Right atrium auricular region (tissue), 2 donors: ENCODE results near the gene RNF10. TPM values are rescaled to one million over a fixed set of nuclear protein-coding genes. Genes with fewer than 3 reads are reported as not detected.

Source experiments
- DNase-seq: peaks from one replicate; pipeline ENCODE4 v3.0.0-alpha.2; 2019; ENCODE audit warnings: low spot score
- H3K27ac ChIP-seq, 2 donors: fragments of 200-600 bp; sonication (generic); 1 replicate in 1 of 2; 2 replicates in 1 of 2; pipeline ENCODE4 v1.5.1; 2016 to 2019
- H3K27me3 ChIP-seq, 2 donors: fragments of 200-600 bp; sonication (generic); one replicate each; pipeline versions ENCODE4 v1.5.1 to v1.6.0; 2017 to 2019
- H3K36me3 ChIP-seq: fragments of 200-600 bp; sonication (generic); one replicate; pipeline ENCODE4 v1.5.1; 2016
- H3K4me1 ChIP-seq, 2 donors: fragments of 200-600 bp; sonication (generic); one replicate each; pipeline versions ENCODE4 v1.5.1 to v1.6.0; 2017 to 2019
- H3K4me3 ChIP-seq, 2 donors: fragments of 200-600 bp; sonication (generic); 1 replicate in 1 of 2; 2 replicates in 1 of 2; pipeline ENCODE4 v1.5.1; 2017 to 2019; ENCODE audit warnings: mild to moderate bottlenecking in 1 of 2, moderate library complexity in 1 of 2
- H3K9me3 ChIP-seq, 2 donors: fragments of 200-600 bp; sonication (generic); one replicate each; pipeline ENCODE4 v1.5.1; 2019
- CTCF ChIP-seq, 2 donors: fragments of 200-600 bp; sonication (generic); IDR thresholded peaks; one replicate each; pipeline ENCODE4 v1.5.1; 2019; ENCODE audit warnings: antibody characterized with exemption in 2 of 2
- total RNA-seq, 2 donors: library from RNA; depleted of rRNA; stranded (reverse); fragments of >200 nt; gene quantifications; one replicate each; pipeline ENCODE4 v1.1.0, GENCODE V29; 2016

Gene RNF10
- total RNA-seq, 2 donors from 2014 or later, result 166 to 168 TPM

- Histone ChIP-seq H3K36me3 (peaks cover 5% of the 10 kb centered on the region), H3K4me1 (peaks cover 0 to 89% of the 10 kb centered on the region in 2 donors), H3K27ac (peak overlapping the region; percentile 95 to 98), H3K27me3 (no peaks in the 10 kb centered on the region), H3K9me3 (no peaks in the 10 kb centered on the region), H3K4me3 (no peak overlapping the region)
- DNase-seq, result no peak
- no peak for TF ChIP-seq CTCF (IDR thresholded peaks at IDR 0.05)
These were observed 6.3 kb downstream of the RNF10 start for GRCh38 chr12:120540445-120540844.

GRCh38 chr12:120542166-120542565 lies 8.0 kb downstream of the RNF10 start:
- Histone ChIP-seq H3K36me3 (peaks cover 17% of the 10 kb centered on the region), H3K9me3 (no peaks in the 10 kb centered on the region), H3K27ac (peak overlapping the region; percentile 39 to 95), H3K27me3 (no peaks in the 10 kb centered on the region), H3K4me1 (peaks cover 0 to 82% of the 10 kb centered on the region in 2 donors), H3K4me3 (no peak overlapping the region)
- DNase-seq, result no peak
- TF ChIP-seq CTCF (IDR thresholded peaks at IDR 0.05), result no peak

- DNase-seq, result no peak
- Histone ChIP-seq H3K4me3 (no peak overlapping the region), H3K4me1 (peaks cover 0 to 80% of the 10 kb centered on the region in 2 donors), H3K27ac (peak overlapping the region in 1 of 2 donors; percentile 11), H3K27me3 (no peaks in the 10 kb centered on the region), H3K36me3 (peaks cover 39% of the 10 kb centered on the region), H3K9me3 (no peaks in the 10 kb centered on the region)
- no peak for TF ChIP-seq CTCF (IDR thresholded peaks at IDR 0.05)
These were observed 10.5 kb downstream of the RNF10 start for GRCh38 chr12:120544691-120545090.

- Histone ChIP-seq H3K36me3 (peaks cover 39% of the 10 kb centered on the region), H3K4me1 (peaks cover 0 to 80% of the 10 kb centered on the region in 2 donors), H3K27me3 (no peaks in the 10 kb centered on the region), H3K27ac (no peak overlapping the region), H3K9me3 (no peaks in the 10 kb centered on the region), H3K4me3 (no peak overlapping the region)
- DNase-seq, result no peak
- TF ChIP-seq CTCF (IDR thresholded peaks at IDR 0.05), result no peak
These were observed 11.9 kb downstream of the RNF10 start for GRCh38 chr12:120546050-120546386.

- DNase-seq, result no peak
- no peak for TF ChIP-seq CTCF (IDR thresholded peaks at IDR 0.05)
- Histone ChIP-seq H3K27ac (peak overlapping the region; percentile 15 to 60), H3K9me3 (no peaks in the 10 kb centered on the region), H3K4me1 (peaks cover 0 to 45% of the 10 kb centered on the region in 2 donors), H3K27me3 (no peaks in the 10 kb centered on the region), H3K36me3 (peaks cover 64% of the 10 kb centered on the region), H3K4me3 (no peak overlapping the region)
These were observed 20.5 kb downstream of the RNF10 start for GRCh38 chr12:120554678-120555077.

- H3K9me3 ChIP-seq, result no peaks in the 10 kb centered on the region
- no peaks in the 10 kb centered on the region for H3K27me3 ChIP-seq
- TF ChIP-seq CTCF (IDR thresholded peaks at IDR 0.05), result no peak
- no peak overlapping the region for H3K27ac ChIP-seq
- no peak for DNase-seq
- H3K4me1 ChIP-seq, result peaks cover 0 to 25% of the 10 kb centered on the region in 2 donors
- H3K36me3 ChIP-seq, result peaks cover 86% of the 10 kb centered on the region
- no peak overlapping the region for H3K4me3 ChIP-seq
These were observed 23.4 kb downstream of the RNF10 start for GRCh38 chr12:120557589-120557988.
